ENCODE results near the gene DDX25. TPM values are rescaled to one million over a fixed set of nuclear protein-coding genes. Genes with fewer than 3 reads are reported as not detected.

The DDX25 gene
- total and polyA plus RNA-seq, 9 of the 15 experiments (the other 6 are each of a cell fraction or from before 2014, with no cell fraction given): not detected

DNA sequence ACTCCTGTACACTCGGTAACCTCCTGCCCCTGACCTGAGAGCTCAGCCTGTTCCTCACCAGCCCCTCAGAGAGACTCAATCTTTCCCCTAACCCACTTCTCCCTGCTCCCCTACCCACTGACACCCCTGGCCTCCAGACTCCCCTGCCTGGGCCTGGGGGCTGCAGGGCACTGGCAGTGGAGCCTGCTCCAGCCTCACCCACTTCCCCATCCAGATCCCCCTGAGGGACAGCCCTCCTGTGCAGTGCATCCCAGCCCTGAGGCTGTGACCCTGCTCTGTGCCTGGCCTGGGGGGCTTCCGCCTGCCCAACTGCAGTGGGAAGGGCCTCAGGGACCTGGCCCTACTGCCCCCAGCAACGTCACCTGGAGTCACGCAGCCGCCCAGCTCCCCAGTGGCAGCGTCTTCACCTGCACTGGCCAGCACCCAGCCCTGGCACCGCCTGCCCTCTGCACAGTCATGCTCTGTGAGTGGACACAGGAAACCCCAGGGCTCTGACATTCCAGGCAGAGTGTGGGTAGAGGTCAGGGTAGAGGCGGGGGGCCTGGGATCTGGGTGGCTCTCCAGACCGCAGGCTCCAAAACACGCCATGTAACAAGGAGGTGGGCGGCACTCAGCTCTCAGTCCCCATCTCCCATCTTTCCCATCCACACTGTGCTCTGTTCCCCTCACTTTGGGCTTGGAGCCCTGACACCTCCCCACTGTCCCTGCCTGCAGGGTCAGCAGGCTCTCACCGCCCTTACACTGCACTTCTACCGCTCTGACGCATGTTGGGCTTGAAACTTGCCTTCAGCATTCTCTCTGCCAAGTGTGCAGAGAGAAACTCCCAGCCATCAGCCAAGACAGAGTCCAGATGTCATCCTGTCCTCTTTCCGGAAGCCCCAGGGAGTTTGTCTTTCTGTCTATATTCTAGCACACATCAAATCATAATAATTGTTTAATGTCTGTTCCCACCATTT, 46.7 kb downstream of the DDX25 start:
- intact Hi-C loops (cut with micrococcal nuclease) (no loop called here), in situ Hi-C loops (cut with MboI) (no loop called here)
- BruUV-seq (replicated peaks): no TSS peak
- Histone ChIP-seq H3K9me1 (ENCODE audit: control insufficient read depth, insufficient read depth, low read length) (peaks cover 4% of the 10 kb centered on the region), H3K36me3 (ENCODE audit: control insufficient read depth, insufficient read depth, low read length) (no peaks in the 10 kb centered on the region), H3K9me3 (replicated peaks; ENCODE audit: control insufficient read depth, insufficient read depth, low read depth, low read length) (no peaks in the 10 kb centered on the region), H3K27ac (ENCODE audit: extremely low read depth, low read depth, low read length) (no peak overlapping the region), H3K4me1 (replicated peaks in 1 of 2; ENCODE audit: control insufficient read depth in 2 of 2, insufficient read depth in 2 of 2, low read length in 2 of 2) (peaks cover 0 to 15% of the 10 kb centered on the region in 2 experiments; a peak in 1 of 5 replicates), H3K4me3 (no peak overlapping the region), H3K4me2 (ENCODE audit: insufficient read depth, low read length) (no peak overlapping the region), H4K20me1 (replicated peaks; ENCODE audit: control insufficient read depth, insufficient read depth, low read length) (peaks cover 8% of the 10 kb centered on the region; the same call in 1 of the 2 replicates), H3K9ac (ENCODE audit: insufficient read depth in 1 of 2, low read depth in 2 of 2, low read length in 2 of 2) (no peak overlapping the region; a peak in 1 of 4 replicates), H3K27me3 (ENCODE audit: control insufficient read depth in 2 of 2, insufficient read depth in 2 of 2, low read length in 2 of 2) (peaks cover 60 to 85% of the 10 kb centered on the region in 2 experiments), H2AFZ (ENCODE audit: low read depth, low read length) (no peak overlapping the region), H3K79me2 (ENCODE audit: control insufficient read depth, insufficient read depth, low read length) (no peaks in the 10 kb centered on the region)
- no peak for FAIRE-seq
- WGBS (ENCODE audit: insufficient coverage, low coverage, missing lambda C conversion rate): 0% methylated on average over 10 of the region's 15 CpGs
- DNase-seq (ENCODE audit: extremely low read depth in 1 of 4, low spot score in 3 of 4): no peak
- ChIA-PET POLR2A (no interaction called here), CTCF (ENCODE audit: low intra/inter-chr PET ratio) (no interaction called here)
- ATAC-seq: no peak
- no peak for TF ChIP-seq TOE1 (IDR thresholded peaks at IDR 0.05; ENCODE audit: borderline replicate concordance)
- TF ChIP-seq TOE1 (CRISPR knock-in tag; IDR thresholded peaks at IDR 0.05; ENCODE audit: borderline replicate concordance, low read depth): no peak
- TF ChIP-seq ZNF41 (CRISPR knock-in tag; conservative IDR thresholded peaks at IDR 0.05): no peak
- no peak for TF ChIP-seq PURB (CRISPR knock-in tag; IDR thresholded peaks at IDR 0.05; ENCODE audit: low read depth)
- TF ChIP-seq NFIC (IDR thresholded peaks at IDR 0.05): no peak
- TF ChIP-seq COPS2 (conservative IDR thresholded peaks at IDR 0.05): no peak
- no peak for TF ChIP-seq ZNF212 (CRISPR knock-in tag; IDR thresholded peaks at IDR 0.05)
- no peak for TF ChIP-seq SNIP1 (IDR thresholded peaks at IDR 0.05; ENCODE audit: low read depth)
- TF ChIP-seq, protein P1, sequence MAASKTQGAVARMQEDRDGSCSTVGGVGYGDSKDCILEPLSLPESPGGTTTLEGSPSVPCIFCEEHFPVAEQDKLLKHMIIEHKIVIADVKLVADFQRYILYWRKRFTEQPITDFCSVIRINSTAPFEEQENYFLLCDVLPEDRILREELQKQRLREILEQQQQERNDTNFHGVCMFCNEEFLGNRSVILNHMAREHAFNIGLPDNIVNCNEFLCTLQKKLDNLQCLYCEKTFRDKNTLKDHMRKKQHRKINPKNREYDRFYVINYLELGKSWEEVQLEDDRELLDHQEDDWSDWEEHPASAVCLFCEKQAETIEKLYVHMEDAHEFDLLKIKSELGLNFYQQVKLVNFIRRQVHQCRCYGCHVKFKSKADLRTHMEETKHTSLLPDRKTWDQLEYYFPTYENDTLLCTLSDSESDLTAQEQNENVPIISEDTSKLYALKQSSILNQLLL (CRISPR knock-in tag; IDR thresholded peaks at IDR 0.05; ENCODE audit: borderline replicate concordance): no peak
- no peak for TF ChIP-seq ZNF507 (tag; conservative IDR thresholded peaks at IDR 0.05)
- TF ChIP-seq ZNF668 (CRISPR knock-in tag; IDR thresholded peaks at IDR 0.05): no peak
- TF ChIP-seq SP2 (IDR thresholded peaks at IDR 0.05; ENCODE audit: extremely low read depth, low read depth, low read length, poor library complexity, severe bottlenecking): no peak
- TF ChIP-seq HNRNPH1 (optimal IDR thresholded peaks at IDR 0.05; ENCODE audit: low read depth, low read length): no peak
- TF ChIP-seq, protein P2, sequence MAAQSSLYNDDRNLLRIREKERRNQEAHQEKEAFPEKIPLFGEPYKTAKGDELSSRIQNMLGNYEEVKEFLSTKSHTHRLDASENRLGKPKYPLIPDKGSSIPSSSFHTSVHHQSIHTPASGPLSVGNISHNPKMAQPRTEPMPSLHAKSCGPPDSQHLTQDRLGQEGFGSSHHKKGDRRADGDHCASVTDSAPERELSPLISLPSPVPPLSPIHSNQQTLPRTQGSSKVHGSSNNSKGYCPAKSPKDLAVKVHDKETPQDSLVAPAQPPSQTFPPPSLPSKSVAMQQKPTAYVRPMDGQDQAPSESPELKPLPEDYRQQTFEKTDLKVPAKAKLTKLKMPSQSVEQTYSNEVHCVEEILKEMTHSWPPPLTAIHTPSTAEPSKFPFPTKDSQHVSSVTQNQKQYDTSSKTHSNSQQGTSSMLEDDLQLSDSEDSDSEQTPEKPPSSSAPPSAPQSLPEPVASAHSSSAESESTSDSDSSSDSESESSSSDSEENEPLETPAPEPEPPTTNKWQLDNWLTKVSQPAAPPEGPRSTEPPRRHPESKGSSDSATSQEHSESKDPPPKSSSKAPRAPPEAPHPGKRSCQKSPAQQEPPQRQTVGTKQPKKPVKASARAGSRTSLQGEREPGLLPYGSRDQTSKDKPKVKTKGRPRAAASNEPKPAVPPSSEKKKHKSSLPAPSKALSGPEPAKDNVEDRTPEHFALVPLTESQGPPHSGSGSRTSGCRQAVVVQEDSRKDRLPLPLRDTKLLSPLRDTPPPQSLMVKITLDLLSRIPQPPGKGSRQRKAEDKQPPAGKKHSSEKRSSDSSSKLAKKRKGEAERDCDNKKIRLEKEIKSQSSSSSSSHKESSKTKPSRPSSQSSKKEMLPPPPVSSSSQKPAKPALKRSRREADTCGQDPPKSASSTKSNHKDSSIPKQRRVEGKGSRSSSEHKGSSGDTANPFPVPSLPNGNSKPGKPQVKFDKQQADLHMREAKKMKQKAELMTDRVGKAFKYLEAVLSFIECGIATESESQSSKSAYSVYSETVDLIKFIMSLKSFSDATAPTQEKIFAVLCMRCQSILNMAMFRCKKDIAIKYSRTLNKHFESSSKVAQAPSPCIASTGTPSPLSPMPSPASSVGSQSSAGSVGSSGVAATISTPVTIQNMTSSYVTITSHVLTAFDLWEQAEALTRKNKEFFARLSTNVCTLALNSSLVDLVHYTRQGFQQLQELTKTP (IDR thresholded peaks at IDR 0.05; ENCODE audit: low read depth in 1 of 2, partially characterized antibody in 2 of 2): no peak
- TF ChIP-seq CHD1 (IDR thresholded peaks at IDR 0.05; ENCODE audit: low read length): no peak
- TF ChIP-seq HDGF (IDR thresholded peaks at IDR 0.05): no peak
- no peak for TF ChIP-seq NFXL1 (CRISPR knock-in tag; IDR thresholded peaks at IDR 0.05)
- TF ChIP-seq ZNF436 (CRISPR knock-in tag; IDR thresholded peaks at IDR 0.05): no peak

Data from K562 (cell line).